Measurements from ENCODE around the gene CAMK1G. TPM values are rescaled to one million over a fixed set of nuclear protein-coding genes. Genes with fewer than 3 reads are reported as not detected.

Gene CAMK1G
- total RNA-seq, 2 experiments from 2014 or later, result 0.69 to 0.94 TPM

GRCh38 chr1:209569455-209570207 lies 13.9 kb upstream of the CAMK1G start:
- CTCF ChIA-PET, result interaction anchor here (0.5 to 6.8 kb wide), 42 partner anchors 9 to 917 kb away, joined by 3 to 70 read pairs (median 4); partner anchors contain the start of genes CAMK1G, G0S2, LAMB3 and TRAF3IP3
- POLR2A ChIA-PET, result interaction anchor here (1.9 kb wide), 1 partner anchor 186 kb away, joined by 5 read pairs; the partner anchor contains the start of gene TRAF3IP3
- H3K4me3 Mint-ChIP-seq, result no peak overlapping the region
- H3K27ac Mint-ChIP-seq, result no peak overlapping the region
- H3K27me3 Mint-ChIP-seq, result peaks cover 23% of the 10 kb centered on the region
- H3K36me3 Mint-ChIP-seq, result no peaks in the 10 kb centered on the region
- intact Hi-C loops (cut with micrococcal nuclease), result loop anchor here (1.0 to 10.0 kb wide), 6 partner anchors 58 to 917 kb away; partner anchors contain the start of gene UTP25
- H3K4me1 Mint-ChIP-seq (ENCODE audit: low read depth), result peaks cover 28% of the 10 kb centered on the region
- H3K9me3 Mint-ChIP-seq, result no peaks in the 10 kb centered on the region
- peak; percentile 83 for DNase-seq

GRCh38 chr1:209570743-209571142 lies 12.8 kb upstream of the CAMK1G start:
- DNase-seq, result no peak
- ChIA-PET CTCF (interaction anchor here (1.2 to 6.8 kb wide), 7 partner anchors 12 to 178 kb away, joined by 5 to 70 read pairs (median 15); partner anchors contain the start of gene CAMK1G), POLR2A (no interaction called here)
- Mint-ChIP-seq H3K9me3 (no peaks in the 10 kb centered on the region), H3K36me3 (no peaks in the 10 kb centered on the region), H3K27ac (no peak overlapping the region), H3K4me1 (ENCODE audit: low read depth) (peaks cover 28% of the 10 kb centered on the region), H3K27me3 (peaks cover 15% of the 10 kb centered on the region), H3K4me3 (no peak overlapping the region)
- intact Hi-C loops (cut with micrococcal nuclease), result no loop called here

GRCh38 chr1:209576392-209577197 lies 6.9 kb upstream of the CAMK1G start:
- Mint-ChIP-seq H3K9me3 (no peaks in the 10 kb centered on the region), H3K36me3 (no peaks in the 10 kb centered on the region), H3K4me3 (no peak overlapping the region), H3K27me3 (peaks cover 2% of the 10 kb centered on the region), H3K4me1 (ENCODE audit: low read depth) (no peaks in the 10 kb centered on the region), H3K27ac (no peak overlapping the region)
- ChIA-PET CTCF (interaction anchor here (0.6 to 4.6 kb wide), 28 partner anchors 9 to 412 kb away, joined by 3 to 44 read pairs (median 3); no protein-coding TSS in a partner anchor), POLR2A (no interaction called here)
- peak; percentile 82 for DNase-seq
- intact Hi-C loops (cut with micrococcal nuclease), result loop anchor here (1.0 kb wide), 3 partner anchors 51 to 171 kb away; no protein-coding TSS in a partner anchor

- no peaks in the 10 kb centered on the region for H3K9me3 Mint-ChIP-seq
- no peak for DNase-seq
- H3K4me3 Mint-ChIP-seq, result no peak overlapping the region
- H3K27ac Mint-ChIP-seq, result no peak overlapping the region
- H3K36me3 Mint-ChIP-seq, result no peaks in the 10 kb centered on the region
- ChIA-PET CTCF (interaction anchor here (0.7 to 4.6 kb wide), 21 partner anchors 9 to 333 kb away, joined by 3 to 44 read pairs (median 3); no protein-coding TSS in a partner anchor), POLR2A (no interaction called here)
- no peaks in the 10 kb centered on the region for H3K4me1 Mint-ChIP-seq (ENCODE audit: low read depth)
- H3K27me3 Mint-ChIP-seq, result peaks cover 2% of the 10 kb centered on the region
- intact Hi-C loops (cut with micrococcal nuclease), result no loop called here
These were observed 6.2 kb upstream of the CAMK1G start for GRCh38 chr1:209577346-209577745.

GRCh38 chr1:209580577-209580976 lies 2.9 kb upstream of the CAMK1G start:
- intact Hi-C loops (cut with micrococcal nuclease), result no loop called here
- Mint-ChIP-seq H3K4me1 (ENCODE audit: low read depth) (peaks cover under 1% of the 10 kb centered on the region), H3K4me3 (no peak overlapping the region), H3K9me3 (no peaks in the 10 kb centered on the region), H3K27ac (no peak overlapping the region), H3K36me3 (no peaks in the 10 kb centered on the region), H3K27me3 (no peaks in the 10 kb centered on the region)
- CTCF ChIA-PET, result interaction anchor here (0.9 to 8.3 kb wide), 3 partner anchors 12 to 168 kb away, joined by 3 to 70 read pairs (median 4); no protein-coding TSS in a partner anchor
- no peak for DNase-seq
- POLR2A ChIA-PET, result no interaction called here

GRCh38 chr1:209584231-209584672 lies 738 bp downstream of the CAMK1G start:
- ChIA-PET POLR2A (no interaction called here), CTCF (interaction anchor here (1.2 to 8.3 kb wide), 3 partner anchors 16 to 89 kb away, joined by 3 to 70 read pairs (median 3); no protein-coding TSS in a partner anchor)
- Mint-ChIP-seq H3K4me1 (ENCODE audit: low read depth) (peaks cover 3% of the 10 kb centered on the region), H3K9me3 (no peaks in the 10 kb centered on the region), H3K27ac (no peak overlapping the region), H3K36me3 (no peaks in the 10 kb centered on the region), H3K27me3 (peaks cover 8% of the 10 kb centered on the region), H3K4me3 (no peak overlapping the region)
- intact Hi-C loops (cut with micrococcal nuclease), result no loop called here
- no peak for DNase-seq

- no peak for DNase-seq
- Mint-ChIP-seq H3K36me3 (no peaks in the 10 kb centered on the region), H3K9me3 (no peaks in the 10 kb centered on the region), H3K4me1 (ENCODE audit: low read depth) (peaks cover 3% of the 10 kb centered on the region), H3K27me3 (peaks cover 8% of the 10 kb centered on the region), H3K27ac (no peak overlapping the region), H3K4me3 (no peak overlapping the region)
- intact Hi-C loops (cut with micrococcal nuclease), result no loop called here
- ChIA-PET POLR2A (no interaction called here), CTCF (interaction anchor here (1.0 to 8.3 kb wide), 5 partner anchors 8 to 163 kb away, joined by 3 to 70 read pairs (median 4); no protein-coding TSS in a partner anchor)
These were observed 1.7 kb downstream of the CAMK1G start for GRCh38 chr1:209585197-209585596.

- no peak for DNase-seq
- Mint-ChIP-seq H3K4me3 (no peak overlapping the region), H3K27ac (no peak overlapping the region), H3K9me3 (no peaks in the 10 kb centered on the region), H3K4me1 (ENCODE audit: low read depth) (peaks cover 3% of the 10 kb centered on the region), H3K36me3 (no peaks in the 10 kb centered on the region), H3K27me3 (peaks cover 8% of the 10 kb centered on the region)
- intact Hi-C loops (cut with micrococcal nuclease), result no loop called here
- POLR2A ChIA-PET, result no interaction called here
- CTCF ChIA-PET, result interaction anchor here (1.0 to 8.3 kb wide), 5 partner anchors 9 to 171 kb away, joined by 3 to 70 read pairs (median 4); no protein-coding TSS in a partner anchor
These were observed 2.2 kb downstream of the CAMK1G start for GRCh38 chr1:209585672-209586071.

GRCh38 chr1:209586221-209586740 lies 2.8 kb downstream of the CAMK1G start:
- ChIA-PET POLR2A (no interaction called here), CTCF (interaction anchor here (1.2 to 8.3 kb wide), 4 partner anchors 9 to 170 kb away, joined by 3 to 70 read pairs (median 6); no protein-coding TSS in a partner anchor)
- intact Hi-C loops (cut with micrococcal nuclease), result no loop called here
- no peaks in the 10 kb centered on the region for H3K36me3 Mint-ChIP-seq
- peaks cover 8% of the 10 kb centered on the region for H3K27me3 Mint-ChIP-seq
- H3K4me1 Mint-ChIP-seq (ENCODE audit: low read depth), result peaks cover 3% of the 10 kb centered on the region
- no peak for DNase-seq
- no peak overlapping the region for H3K4me3 Mint-ChIP-seq
- H3K9me3 Mint-ChIP-seq, result no peaks in the 10 kb centered on the region
- H3K27ac Mint-ChIP-seq, result no peak overlapping the region

GRCh38 chr1:209587789-209588188 lies 4.3 kb downstream of the CAMK1G start:
- Mint-ChIP-seq H3K27ac (no peak overlapping the region), H3K27me3 (peaks cover 11% of the 10 kb centered on the region), H3K4me3 (no peak overlapping the region), H3K9me3 (no peaks in the 10 kb centered on the region), H3K36me3 (no peaks in the 10 kb centered on the region), H3K4me1 (ENCODE audit: low read depth) (peaks cover 3% of the 10 kb centered on the region)
- intact Hi-C loops (cut with micrococcal nuclease), result no loop called here
- POLR2A ChIA-PET, result no interaction called here
- no peak for DNase-seq
- CTCF ChIA-PET, result interaction anchor here (0.9 to 1.6 kb wide), 2 partner anchors 19 to 40 kb away, joined by 3 to 8 read pairs; no protein-coding TSS in a partner anchor

- H3K27ac Mint-ChIP-seq, result no peak overlapping the region
- H3K36me3 Mint-ChIP-seq, result no peaks in the 10 kb centered on the region
- H3K4me3 Mint-ChIP-seq, result no peak overlapping the region
- POLR2A ChIA-PET, result no interaction called here
- H3K27me3 Mint-ChIP-seq, result peaks cover 11% of the 10 kb centered on the region
- DNase-seq, result no peak
- peaks cover 3% of the 10 kb centered on the region for H3K4me1 Mint-ChIP-seq (ENCODE audit: low read depth)
- H3K9me3 Mint-ChIP-seq, result no peaks in the 10 kb centered on the region
- intact Hi-C loops (cut with micrococcal nuclease), result no loop called here
- CTCF ChIA-PET, result interaction anchor here (1.0 to 1.9 kb wide), 4 partner anchors 13 to 20 kb away, joined by 4 to 8 read pairs (median 6); no protein-coding TSS in a partner anchor
These were observed 5.9 kb downstream of the CAMK1G start for GRCh38 chr1:209589440-209589839.

Data from activated CD4-positive, alpha-beta memory T cell treated with anti-CD3 and anti-CD28 coated beads for 36 hours (primary cell).